Body of pancreas (tissue), 4 donors: ENCODE measurements around the gene PIKFYVE.

Experiments used
- POLR2A ChIP-seq, 3 donors: fragments of 450-650 bp; IDR thresholded peaks; one replicate each; pipeline ENCODE4 v1.6.1; 2016; ENCODE audit warnings: antibody characterized with exemption in 3 of 3, mild to moderate bottlenecking in 2 of 3
- TF ChIP-seq, protein P1 (sequence below), 7 experiments: fragments of 450-650 bp in 4 of 7; fragments of 200-600 bp in 3 of 7; sonication (generic) in 3 of 7; IDR thresholded peaks; one replicate each; pipeline ENCODE4 v1.5.1; 2016 to 2019; ENCODE audit warnings: antibody characterized with exemption in 7 of 7

DNA sequence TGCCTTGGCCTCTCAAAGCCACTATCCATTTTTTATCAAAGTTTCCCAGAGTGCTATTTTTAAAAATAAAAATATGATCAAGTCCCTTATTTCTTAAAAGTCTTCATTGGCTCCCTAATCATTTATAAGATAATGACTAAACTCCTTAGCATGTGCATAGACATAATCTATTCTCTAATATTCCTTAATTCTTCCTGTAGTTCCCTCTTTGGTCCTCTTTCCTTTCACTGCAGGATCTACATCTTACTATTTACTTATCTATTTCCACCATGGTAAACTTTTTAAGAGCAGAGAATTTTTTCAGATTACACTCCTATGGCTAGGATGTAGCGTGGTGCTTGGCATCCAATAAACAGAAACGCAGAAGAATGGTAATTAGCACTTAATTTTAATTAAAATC lies 30.2 kb upstream of the PIKFYVE start:
- TF ChIP-seq, protein P1, sequence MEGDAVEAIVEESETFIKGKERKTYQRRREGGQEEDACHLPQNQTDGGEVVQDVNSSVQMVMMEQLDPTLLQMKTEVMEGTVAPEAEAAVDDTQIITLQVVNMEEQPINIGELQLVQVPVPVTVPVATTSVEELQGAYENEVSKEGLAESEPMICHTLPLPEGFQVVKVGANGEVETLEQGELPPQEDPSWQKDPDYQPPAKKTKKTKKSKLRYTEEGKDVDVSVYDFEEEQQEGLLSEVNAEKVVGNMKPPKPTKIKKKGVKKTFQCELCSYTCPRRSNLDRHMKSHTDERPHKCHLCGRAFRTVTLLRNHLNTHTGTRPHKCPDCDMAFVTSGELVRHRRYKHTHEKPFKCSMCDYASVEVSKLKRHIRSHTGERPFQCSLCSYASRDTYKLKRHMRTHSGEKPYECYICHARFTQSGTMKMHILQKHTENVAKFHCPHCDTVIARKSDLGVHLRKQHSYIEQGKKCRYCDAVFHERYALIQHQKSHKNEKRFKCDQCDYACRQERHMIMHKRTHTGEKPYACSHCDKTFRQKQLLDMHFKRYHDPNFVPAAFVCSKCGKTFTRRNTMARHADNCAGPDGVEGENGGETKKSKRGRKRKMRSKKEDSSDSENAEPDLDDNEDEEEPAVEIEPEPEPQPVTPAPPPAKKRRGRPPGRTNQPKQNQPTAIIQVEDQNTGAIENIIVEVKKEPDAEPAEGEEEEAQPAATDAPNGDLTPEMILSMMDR (IDR thresholded peaks at IDR 0.05) = no peak
- TF ChIP-seq POLR2A (IDR thresholded peaks at IDR 0.05) = no peak
